OCI-LY1 (cell line): Measurements from ENCODE around the gene FAM204A.
A peak's percentile ranks its signal among the peaks of the same experiment; 100 is the strongest.

Experiments
- H2AFZ ChIP-seq: fragments of 200-600 bp; sonication (generic), shearing (Covaris generic); 2 replicates; pipeline ENCODE4 v1.6.0; 2014; ENCODE audit warnings: antibody characterized with exemption, mild to moderate bottlenecking, low read length
- H3F3A ChIP-seq: fragments of 200-600 bp; sonication (generic), shearing (Covaris generic); 2 replicates; pipeline ENCODE4 v1.6.0; 2014; ENCODE audit warnings: mild to moderate bottlenecking, antibody characterized with exemption, low read length, moderate library complexity; ENCODE audit not compliant: insufficient read depth
- H3K27ac ChIP-seq: fragments of 200-600 bp; sonication (generic); 2 replicates; pipeline ENCODE4 v1.5.1; 2014; ENCODE audit warnings: low read length, mixed run types, mild to moderate bottlenecking, low read depth; ENCODE audit not compliant: poor library complexity, severe bottlenecking
- H3K27me3 ChIP-seq: fragments of 200-600 bp; sonication (generic); 2 replicates; pipeline ENCODE4 v1.6.0; 2014; ENCODE audit warnings: antibody characterized with exemption, mild to moderate bottlenecking, low read length, moderate library complexity; ENCODE audit not compliant: insufficient read depth
- H3K36me3 ChIP-seq: fragments of 200-600 bp; sonication (generic); 2 replicates; pipeline ENCODE4 v1.6.1; 2014; ENCODE audit warnings: mild to moderate bottlenecking, antibody characterized with exemption, low read length, moderate library complexity, mixed read lengths; ENCODE audit not compliant: insufficient read depth
- H3K4me1 ChIP-seq: fragments of 200-600 bp; sonication (generic); 2 replicates; pipeline ENCODE4 v1.5.1; 2014; ENCODE audit warnings: mild to moderate bottlenecking, low read length, moderate library complexity; ENCODE audit not compliant: insufficient read depth, severe bottlenecking
- H3K4me2 ChIP-seq: fragments of 200-600 bp; sonication (generic), shearing (Covaris generic); 2 replicates; pipeline ENCODE4 v1.6.1; 2014; ENCODE audit warnings: low read length
- H3K4me3 ChIP-seq: fragments of 200-600 bp; sonication (generic); 2 replicates; pipeline ENCODE4 v1.5.1; 2014; ENCODE audit warnings: low read length, low read depth, mild to moderate bottlenecking, mixed read lengths; ENCODE audit not compliant: poor library complexity, severe bottlenecking
- H3K79me2 ChIP-seq: fragments of 200-600 bp; shearing (Covaris generic); 2 replicates; pipeline ENCODE4 v1.6.1; 2016; ENCODE audit warnings: mixed run types, low read length, mixed read lengths; ENCODE audit not compliant: insufficient read depth
- H3K9ac ChIP-seq: fragments of 200-600 bp; sonication (generic), shearing (Covaris generic); 2 replicates; pipeline ENCODE4 v1.6.1; 2014; ENCODE audit warnings: mild to moderate bottlenecking, low read length, mixed read lengths
- H3K9me2 ChIP-seq: fragments of 200-600 bp; sonication (generic), shearing (Covaris generic); 2 replicates; pipeline ENCODE4 v1.6.1; 2014; ENCODE audit warnings: low read depth, mild to moderate bottlenecking, low read length, mixed read lengths
- H3K9me3 ChIP-seq: fragments of 200-600 bp; shearing (Covaris generic); 2 replicates; pipeline ENCODE4 v1.6.1; 2014; ENCODE audit warnings: low read length, mixed read lengths
- H4K20me1 ChIP-seq: fragments of 200-600 bp; sonication (generic), shearing (Covaris generic); 2 replicates; pipeline ENCODE4 v1.6.0; 2016; ENCODE audit warnings: mild to moderate bottlenecking, low read length; ENCODE audit not compliant: insufficient read depth
- CTCF ChIP-seq: fragments of 200-600 bp; sonication (generic), shearing (Covaris generic); IDR thresholded peaks from 2 replicates; pipeline ENCODE4 v1.5.1; 2017; ENCODE audit warnings: mild to moderate bottlenecking, antibody characterized with exemption, low read length, moderate library complexity, mixed read lengths
- EZH2 ChIP-seq: fragments of 200-600 bp; sonication (generic), shearing (Covaris generic); IDR thresholded peaks from 2 replicates; pipeline ENCODE4 v1.8.0; 2017; ENCODE audit warnings: borderline replicate concordance, mixed run types, mild to moderate bottlenecking, antibody characterized with exemption, low read length, moderate library complexity, mixed read lengths

FAM204A gene

GRCh38 chr10:118332948-118333710, 9.0 kb downstream of the FAM204A start:
- Histone ChIP-seq H3K27ac (peak overlapping the region; percentile 81), H3K4me2 (peak overlapping the region; percentile 40; the same call in 1 of the 2 replicates), H3F3A (no peaks in the 10 kb centered on the region), H3K9me2 (no peaks in the 10 kb centered on the region), H4K20me1 (no peaks in the 10 kb centered on the region), H2AFZ (no peak overlapping the region), H3K4me1 (peaks cover 25% of the 10 kb centered on the region), H3K9ac (no peak overlapping the region; the same call in 1 of the 2 replicates), H3K36me3 (peaks cover 79% of the 10 kb centered on the region), H3K4me3 (peak overlapping the region; percentile 10), H3K79me2 (no peaks in the 10 kb centered on the region), H3K27me3 (no peaks in the 10 kb centered on the region), H3K9me3 (no peaks in the 10 kb centered on the region)
- no peak for TF ChIP-seq CTCF
- TF ChIP-seq EZH2 = no peak

GRCh38 chr10:118332236-118332635, 9.9 kb downstream of the FAM204A start:
- no peaks in the 10 kb centered on the region for H4K20me1 ChIP-seq
- no peak overlapping the region for H3K4me3 ChIP-seq
- peaks cover 24% of the 10 kb centered on the region for H3K4me1 ChIP-seq
- H3K79me2 ChIP-seq = no peaks in the 10 kb centered on the region
- no peaks in the 10 kb centered on the region for H3K27me3 ChIP-seq
- TF ChIP-seq EZH2 = no peak
- peak overlapping the region; percentile 81 for H3K27ac ChIP-seq
- no peaks in the 10 kb centered on the region for H3K9me3 ChIP-seq
- H3K36me3 ChIP-seq = peaks cover 80% of the 10 kb centered on the region
- H3K9me2 ChIP-seq = no peaks in the 10 kb centered on the region
- H3K4me2 ChIP-seq = peak overlapping the region; percentile 40; the same call in 1 of the 2 replicates
- no peak overlapping the region for H3K9ac ChIP-seq
- no peaks in the 10 kb centered on the region for H3F3A ChIP-seq
- H2AFZ ChIP-seq = no peak overlapping the region

- peaks cover 24% of the 10 kb centered on the region for H3K4me1 ChIP-seq
- H3K27ac ChIP-seq = no peak overlapping the region
- H3K9me3 ChIP-seq = no peaks in the 10 kb centered on the region
- no peaks in the 10 kb centered on the region for H3K79me2 ChIP-seq
- no peak overlapping the region for H2AFZ ChIP-seq
- no peak for TF ChIP-seq EZH2
- no peak for TF ChIP-seq CTCF
- H3F3A ChIP-seq = no peaks in the 10 kb centered on the region
- H3K4me2 ChIP-seq = no peak overlapping the region
- no peaks in the 10 kb centered on the region for H3K27me3 ChIP-seq
- H3K9me2 ChIP-seq = no peaks in the 10 kb centered on the region
- H3K9ac ChIP-seq = no peak overlapping the region
- H3K36me3 ChIP-seq = peaks cover 84% of the 10 kb centered on the region
- no peak overlapping the region for H3K4me3 ChIP-seq
- H4K20me1 ChIP-seq = no peaks in the 10 kb centered on the region
Observed at GRCh38 chr10:118330295-118331076, 11.6 kb downstream of the FAM204A start.
